ENCODE results near the gene FAM20A.
"Not testable (repeated sequence)": the region's sequence is repeated elsewhere in the genome, so short reads cannot be mapped to it uniquely, and the experiment has no call there.

FAM20A gene

GRCh38 chr17:68499587-68499986 is 101.6 kb downstream of the FAM20A start:
- DNase-seq = no peak

DNA sequence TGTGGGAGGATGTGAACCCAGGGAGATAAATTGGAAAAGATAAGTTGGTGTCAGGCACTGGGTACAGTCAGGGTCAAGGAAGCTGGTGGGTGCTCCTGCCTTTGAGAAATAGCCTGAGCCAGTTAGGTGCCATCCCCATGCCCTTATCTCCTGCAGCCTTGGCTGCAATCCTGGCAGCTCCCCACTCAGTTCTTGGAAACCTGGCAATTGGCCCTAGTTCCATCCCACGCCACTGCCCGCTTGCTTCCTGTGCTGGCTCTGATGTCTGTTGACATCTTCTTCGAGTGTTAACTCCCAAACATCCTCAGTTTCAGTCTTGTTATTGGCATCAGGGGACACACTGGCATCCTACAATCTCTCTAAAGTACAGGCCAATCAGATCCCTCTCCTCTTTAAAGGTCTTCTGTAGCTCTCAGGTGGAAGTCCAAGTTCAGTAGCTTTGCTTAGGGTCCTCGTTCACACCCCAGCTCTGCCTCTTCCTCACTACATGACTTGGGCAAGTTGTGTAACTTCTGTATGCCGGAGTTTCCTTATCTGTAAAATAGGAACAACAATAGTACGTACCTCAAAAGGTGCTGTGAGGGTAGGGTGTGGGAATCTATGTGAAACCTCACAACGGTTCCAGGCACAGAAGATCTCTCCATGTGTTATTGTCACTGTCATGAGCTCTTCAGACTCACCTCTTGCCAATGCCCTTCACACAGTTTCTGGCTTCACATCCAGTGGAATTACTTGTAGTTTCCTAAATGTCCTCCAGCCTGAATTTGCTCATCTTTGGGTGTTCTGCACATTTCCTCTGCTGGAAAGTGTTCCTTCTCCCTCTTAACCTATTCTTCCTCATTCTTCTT is 102.5 kb downstream of the FAM20A start:
- DNase-seq = peak in 4 of 56 donors; percentile 3 to 16 (median 12)

- peak in 1 of 56 donors; percentile 15 for DNase-seq
These were observed 103.3 kb downstream of the FAM20A start for GRCh38 chr17:68497885-68498319.

GRCh38 chr17:68495081-68495480 is 106.1 kb downstream of the FAM20A start:
- no peak for DNase-seq

DNA sequence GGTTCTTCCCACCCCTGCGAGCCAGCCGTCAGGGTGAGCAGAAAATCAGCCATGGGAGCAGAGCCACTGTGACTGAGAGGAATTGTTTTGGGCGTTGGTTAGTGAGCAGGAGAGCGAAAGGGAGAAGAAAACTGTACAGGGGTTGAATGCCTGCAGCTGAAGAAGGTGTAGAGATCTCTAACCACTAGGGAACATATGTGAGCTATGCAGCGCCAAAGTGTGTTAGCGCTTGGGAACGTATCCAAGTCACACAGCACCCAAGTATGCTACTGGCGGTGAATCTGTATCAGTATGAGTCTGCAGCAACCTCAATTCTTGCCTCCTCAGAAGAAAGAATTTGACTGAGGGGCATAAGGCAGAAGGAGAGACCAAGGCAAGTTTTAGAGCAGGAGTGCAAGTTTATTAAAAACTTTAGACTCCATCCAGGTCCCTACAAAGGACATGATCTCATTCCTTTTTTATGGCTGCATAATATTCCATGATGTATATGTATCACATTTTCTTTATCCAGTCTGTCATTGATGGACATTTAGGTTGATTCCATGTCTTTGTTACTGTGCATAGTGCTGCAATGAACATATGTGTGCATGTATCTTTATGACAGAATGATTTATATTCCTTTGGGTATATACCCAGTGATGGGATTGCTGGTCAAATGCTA is 108.6 kb downstream of the FAM20A start:
- not testable (repeated sequence) for DNase-seq

DNA sequence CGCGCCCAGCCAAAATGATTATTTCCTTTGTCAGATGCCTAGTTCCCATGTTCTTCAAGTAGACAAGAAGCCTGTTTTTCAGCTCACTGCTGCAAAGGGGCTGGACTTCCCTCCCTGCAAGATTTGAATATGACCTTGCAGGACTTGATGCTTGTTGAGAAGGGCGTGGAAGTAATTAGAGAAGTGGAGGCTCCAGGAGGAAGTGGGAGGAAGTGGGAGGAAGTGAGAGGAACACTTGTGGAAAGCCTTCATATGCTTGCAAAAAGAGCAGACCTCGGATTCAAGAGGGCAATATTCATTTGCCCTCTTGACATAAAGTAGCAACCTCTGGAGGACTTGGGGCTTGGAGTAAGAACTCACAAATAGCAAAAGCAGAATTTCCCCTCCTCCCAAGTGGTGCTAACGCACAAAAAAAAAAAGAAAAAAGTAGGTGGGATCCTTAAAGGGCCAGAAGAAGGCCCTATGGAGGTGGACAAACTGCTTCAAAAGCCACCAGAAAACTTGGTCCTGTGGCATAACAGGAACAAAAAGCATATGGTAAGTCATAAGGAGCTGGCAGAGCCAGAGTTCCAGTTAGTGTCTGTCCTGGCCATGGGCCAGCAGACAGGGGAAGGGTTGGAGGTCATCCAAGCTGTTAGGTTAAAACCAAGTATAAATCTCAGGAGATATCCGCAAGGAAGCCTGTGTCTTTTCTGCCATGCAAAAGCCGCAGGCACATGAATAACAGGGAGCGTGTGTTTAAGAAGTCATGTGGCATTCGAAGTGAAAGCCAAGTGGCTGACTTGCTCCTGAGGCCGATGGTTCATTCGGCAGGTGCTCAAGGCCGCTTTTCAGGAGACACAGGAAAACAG is 109.6 kb downstream of the FAM20A start:
- DNase-seq = peak in 6 of 56 donors; percentile 12 to 53 (median 18)

DNA sequence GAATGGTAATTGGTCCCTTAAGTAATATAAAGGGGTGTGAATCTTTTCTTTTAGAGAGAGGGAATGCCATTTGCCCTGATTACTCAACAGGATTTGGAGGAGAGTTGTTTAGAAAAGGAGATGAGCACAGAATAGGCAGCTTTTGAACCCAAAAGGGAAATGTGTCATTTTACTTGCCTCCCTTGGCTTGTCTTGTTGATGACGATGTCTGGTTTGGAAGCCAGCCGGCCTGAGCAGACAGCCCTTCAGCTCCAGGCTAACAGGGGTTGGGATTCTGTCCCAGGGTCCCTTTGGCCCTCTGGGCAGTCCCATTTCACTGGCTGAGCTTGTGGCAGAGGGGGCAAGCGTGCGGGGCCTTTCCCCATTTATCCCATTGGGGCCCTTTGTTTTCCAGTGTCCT is 111.2 kb downstream of the FAM20A start:
- DNase-seq = no peak
